Lower leg skin (tissue), 4 donors: Measurements from ENCODE around the gene PIK3CA. TPM values are rescaled to one million over a fixed set of nuclear protein-coding genes. Genes with fewer than 3 reads are reported as not detected.
A peak's percentile ranks its signal among the peaks of the same experiment; 100 is the strongest.
"Not testable (repeated sequence)": the region's sequence is repeated elsewhere in the genome, so short reads cannot be mapped to it uniquely, and the experiment has no call there.

Experiments
- DNase-seq, 2 donors: peaks; one replicate each; pipeline ENCODE4 v3.0.0-alpha.2; 2019; ENCODE audit warnings: low spot score in 2 of 2
- H3K4me3 ChIP-seq: fragments of 200-600 bp; sonication (generic); 2 replicates; pipeline ENCODE4 v1.5.1; 2017; ENCODE audit warnings: mild to moderate bottlenecking, low read depth; ENCODE audit not compliant: poor library complexity, severe bottlenecking
- CTCF ChIP-seq, 3 donors: fragments of 450-650 bp; IDR thresholded peaks; one replicate each; pipeline ENCODE4 v1.5.1; 2016; ENCODE audit warnings: antibody characterized with exemption in 3 of 3, mild to moderate bottlenecking in 3 of 3, moderate library complexity in 2 of 3
- POLR2A ChIP-seq, 2 donors: fragments of 450-650 bp; IDR thresholded peaks; one replicate each; pipeline ENCODE4 v1.6.1; 2016 to 2017; ENCODE audit warnings: antibody characterized with exemption in 2 of 2, mild to moderate bottlenecking in 1 of 2, moderate library complexity in 1 of 2
- WGBS, 2 donors: methylation state at CpG; one replicate each; pipeline ENCODE4 v1.1.5; 2018; 5-methylcytosine and 5-hydroxymethylcytosine counted together
- intact Hi-C: fragments of 100-400 bp; cut with DNase I; formaldehyde crosslinking; loops from one replicate; pipeline ENCODE4 v1.15.0; 2023; ENCODE audit warnings: low total_unique reads
- total RNA-seq, 4 donors: library from RNA; depleted of rRNA; stranded (reverse); fragments of >200 nt; gene quantifications; one replicate each; pipeline ENCODE4 v1.1.0, GENCODE V29; 2016

The PIK3CA gene
- total RNA-seq, 4 donors from 2014 or later = 18.4 to 22.4 (median 21.3) TPM

GRCh38 chr3:179256813-179257212 is 108.7 kb downstream of the PIK3CA start:
- no peak overlapping the region for H3K4me3 ChIP-seq
- intact Hi-C loops = no loop called here
- WGBS, 2 donors = 85 to 100% methylated on average over 2 of the region's 2 CpGs
- no peak for TF ChIP-seq POLR2A (IDR thresholded peaks at IDR 0.05)
- no peak for TF ChIP-seq CTCF (IDR thresholded peaks at IDR 0.05)
- no peak for DNase-seq

GRCh38 chr3:179257742-179258141 is 109.6 kb downstream of the PIK3CA start:
- 96 to 98% methylated on average over 11 of the region's 11 CpGs for WGBS, 2 donors

GRCh38 chr3:179258820-179259219 is 110.7 kb downstream of the PIK3CA start:
- no peak for DNase-seq
- TF ChIP-seq CTCF (IDR thresholded peaks at IDR 0.05) (no peak), POLR2A (IDR thresholded peaks at IDR 0.05) (no peak)
- WGBS, 2 donors = 76 to 88% methylated on average over 5 of the region's 5 CpGs
- intact Hi-C loops = no loop called here
- H3K4me3 ChIP-seq = no peak overlapping the region

More at GRCh38 chr3:179257742-179258141, 109.6 kb downstream of the PIK3CA start:
- H3K4me3 ChIP-seq, DNase-seq, intact Hi-C loops: not testable (repeated sequence)

DNA sequence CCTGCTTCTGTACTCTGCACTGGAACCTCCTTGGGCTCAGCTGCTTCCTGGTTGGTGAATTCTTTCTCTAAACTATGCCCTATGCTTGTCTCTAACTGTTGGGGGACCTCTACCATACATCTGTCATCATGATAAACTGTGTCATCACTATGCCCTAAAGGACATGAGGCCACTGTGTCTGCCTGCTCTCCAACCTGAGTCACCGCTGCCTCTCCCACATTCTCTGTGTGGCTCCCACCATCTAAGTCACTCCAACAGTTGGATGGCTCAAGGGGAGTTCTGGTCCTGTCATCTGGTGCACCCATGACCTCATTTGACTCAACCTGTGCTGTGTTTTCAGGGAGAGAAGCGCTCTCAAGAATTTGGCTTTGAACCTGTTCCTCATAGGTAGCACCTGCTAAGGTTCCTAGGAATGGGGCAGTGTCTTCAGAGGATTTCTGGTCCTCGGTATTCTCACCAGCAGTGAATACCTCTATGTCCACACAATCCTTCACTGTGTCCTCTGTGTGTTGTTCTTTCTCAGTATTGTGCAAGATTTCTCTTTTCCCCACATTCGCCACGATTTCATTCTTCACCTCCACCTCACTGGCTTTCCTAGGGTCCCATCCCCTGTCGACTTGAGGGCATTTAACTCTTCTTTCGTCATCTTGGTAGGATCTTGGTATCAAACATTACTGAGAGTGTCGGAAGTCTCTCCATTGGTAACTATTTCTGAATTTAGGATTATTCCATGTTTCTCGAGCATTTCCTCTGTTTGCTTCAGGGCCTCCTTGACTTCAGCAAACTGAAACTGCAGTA is 112.0 kb downstream of the PIK3CA start:
- 96 to 98% methylated on average over 9 of the region's 9 CpGs for WGBS, 2 donors
- intact Hi-C loops, DNase-seq, H3K4me3 ChIP-seq: not testable (repeated sequence)

GRCh38 chr3:179260949-179261765 is 113.0 kb downstream of the PIK3CA start:
- WGBS, 2 donors = 14 to 26% methylated on average over 43 to 51 of the region's 71 CpGs
- DNase-seq = peak; percentile 20 to 90
- intact Hi-C loops = no loop called here
- no peak for TF ChIP-seq CTCF (IDR thresholded peaks at IDR 0.05)
- TF ChIP-seq POLR2A (IDR thresholded peaks at IDR 0.05) = no peak
- H3K4me3 ChIP-seq = peak overlapping the region; percentile 52

DNA sequence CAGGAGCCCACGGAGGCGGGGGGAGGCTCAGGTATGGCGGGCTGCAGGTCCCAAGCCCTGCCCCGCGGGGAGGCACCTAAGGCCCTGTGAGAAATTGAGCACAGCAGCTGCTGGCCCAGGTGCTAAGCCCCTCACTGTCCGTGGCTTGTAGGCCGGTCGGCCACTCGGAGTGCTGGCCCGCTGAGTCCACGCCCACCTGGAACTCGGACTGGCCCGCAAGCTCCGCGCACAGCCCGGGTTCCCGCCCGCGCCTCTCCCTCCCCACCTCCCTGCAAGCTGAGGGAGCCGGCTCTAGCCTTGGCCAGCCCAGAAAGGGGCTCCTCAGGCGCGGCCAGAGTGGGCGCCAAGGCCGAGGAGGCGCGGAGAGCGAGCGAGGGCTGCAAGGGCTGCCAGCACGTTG is 115.0 kb downstream of the PIK3CA start:
- TF ChIP-seq CTCF (IDR thresholded peaks at IDR 0.05) (no peak), POLR2A (IDR thresholded peaks at IDR 0.05) (no peak)
- intact Hi-C loops = no loop called here
- no peak overlapping the region for H3K4me3 ChIP-seq
- DNase-seq = no peak
- WGBS, 2 donors = 97% methylated on average over 25 to 29 of the region's 29 CpGs
